Omental fat pad (tissue), 4 donors: ENCODE measurements around the gene ALG14. TPM values are rescaled to one million over a fixed set of nuclear protein-coding genes. Genes with fewer than 3 reads are reported as not detected.

ENCODE experiments used
- ATAC-seq: fragments of 150-250 bp; one replicate; pipeline ENCODE4 v1.9.1; 2016; ENCODE audit warnings: mild to moderate bottlenecking, moderate library complexity; ENCODE audit not compliant: low FRiP score
- DNase-seq: peaks from one replicate; pipeline ENCODE4 v3.0.0-alpha.2; 2019; ENCODE audit warnings: low spot score
- total RNA-seq, 4 donors: library from RNA; depleted of rRNA; stranded (reverse); fragments of >200 nt; gene quantifications; one replicate each; pipeline ENCODE4 v1.1.0, GENCODE V29; 2016
- TF ChIP-seq, protein P1 (sequence below), 3 donors: fragments of 450-650 bp; IDR thresholded peaks; one replicate each; pipeline ENCODE4 v1.5.1; 2016 to 2017; ENCODE audit warnings: antibody characterized with exemption in 3 of 3, mild to moderate bottlenecking in 3 of 3, moderate library complexity in 2 of 3

ALG14 gene
- total RNA-seq, 4 donors from 2014 or later = 0.79 to 2.8 (median 1.4) TPM

DNA sequence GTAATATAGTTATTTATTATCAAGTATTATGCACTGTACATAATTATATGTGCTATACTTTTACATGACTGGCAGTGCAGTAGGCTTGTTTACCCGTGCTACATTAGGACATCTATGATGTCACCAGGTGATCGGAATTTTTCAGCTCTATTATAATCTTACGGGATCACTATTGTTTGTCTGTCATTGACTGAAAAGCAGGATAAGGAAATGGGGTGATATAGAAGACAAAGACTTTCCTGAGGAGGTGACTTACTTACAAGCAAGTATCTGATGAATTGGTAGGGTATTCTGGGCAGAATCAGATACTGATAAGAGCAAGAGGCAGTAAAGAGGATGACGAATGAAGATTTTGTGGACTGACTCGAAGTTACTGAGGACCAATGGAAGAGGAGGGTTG, 80.6 kb downstream of the ALG14 start:
- TF ChIP-seq, protein P1, sequence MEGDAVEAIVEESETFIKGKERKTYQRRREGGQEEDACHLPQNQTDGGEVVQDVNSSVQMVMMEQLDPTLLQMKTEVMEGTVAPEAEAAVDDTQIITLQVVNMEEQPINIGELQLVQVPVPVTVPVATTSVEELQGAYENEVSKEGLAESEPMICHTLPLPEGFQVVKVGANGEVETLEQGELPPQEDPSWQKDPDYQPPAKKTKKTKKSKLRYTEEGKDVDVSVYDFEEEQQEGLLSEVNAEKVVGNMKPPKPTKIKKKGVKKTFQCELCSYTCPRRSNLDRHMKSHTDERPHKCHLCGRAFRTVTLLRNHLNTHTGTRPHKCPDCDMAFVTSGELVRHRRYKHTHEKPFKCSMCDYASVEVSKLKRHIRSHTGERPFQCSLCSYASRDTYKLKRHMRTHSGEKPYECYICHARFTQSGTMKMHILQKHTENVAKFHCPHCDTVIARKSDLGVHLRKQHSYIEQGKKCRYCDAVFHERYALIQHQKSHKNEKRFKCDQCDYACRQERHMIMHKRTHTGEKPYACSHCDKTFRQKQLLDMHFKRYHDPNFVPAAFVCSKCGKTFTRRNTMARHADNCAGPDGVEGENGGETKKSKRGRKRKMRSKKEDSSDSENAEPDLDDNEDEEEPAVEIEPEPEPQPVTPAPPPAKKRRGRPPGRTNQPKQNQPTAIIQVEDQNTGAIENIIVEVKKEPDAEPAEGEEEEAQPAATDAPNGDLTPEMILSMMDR (IDR thresholded peaks at IDR 0.05) = no peak
- ATAC-seq (no peak), DNase-seq (no peak)

DNA sequence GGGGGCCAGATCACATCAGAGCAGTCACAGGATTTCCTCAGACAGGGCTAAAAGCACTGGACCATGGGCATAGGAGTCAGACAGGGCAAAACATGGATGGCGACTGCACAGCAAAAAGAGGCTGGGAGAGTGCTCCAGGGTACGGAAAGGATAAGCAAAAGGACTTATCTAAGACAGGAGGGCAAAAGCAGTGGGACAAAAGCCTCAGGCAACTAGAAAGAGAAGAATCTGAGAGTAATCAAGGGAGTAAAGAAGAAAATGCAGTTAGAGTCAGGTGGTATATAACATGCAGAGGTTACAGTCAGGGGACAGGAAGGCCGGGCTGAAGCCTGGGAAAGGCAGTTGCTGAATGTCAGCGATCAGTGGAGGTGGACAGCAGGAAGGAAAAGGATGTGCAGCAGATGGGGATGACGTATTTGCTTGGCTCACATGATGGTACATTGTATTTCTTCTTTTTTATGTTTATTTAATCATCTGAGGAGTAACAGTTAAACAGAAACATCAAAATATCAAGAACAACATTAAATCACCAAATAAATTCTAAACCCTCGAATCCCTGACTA, 82.8 kb downstream of the ALG14 start:
- no peak for DNase-seq
- ATAC-seq = no peak
- TF ChIP-seq, protein P1 (IDR thresholded peaks at IDR 0.05) = no peak

DNA sequence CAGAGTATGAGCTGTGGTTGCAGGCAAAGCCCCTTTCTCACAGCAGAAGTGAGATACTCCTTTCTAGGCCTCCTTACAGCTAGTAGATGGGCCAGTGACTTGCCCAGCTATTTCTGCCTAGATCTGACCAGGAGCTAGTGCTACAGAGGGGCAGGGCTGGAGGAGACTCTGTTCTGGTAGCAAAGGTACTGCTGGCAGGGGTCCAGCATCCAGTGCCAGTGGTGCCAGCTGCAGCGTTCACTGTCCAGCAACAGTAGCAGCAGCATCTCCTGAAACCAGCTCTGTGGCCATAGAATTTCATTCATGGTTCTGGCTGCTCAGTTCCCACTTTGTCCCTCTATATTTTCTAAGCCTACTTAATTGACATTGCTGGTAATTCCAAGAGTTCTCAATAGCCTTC, 83.4 kb downstream of the ALG14 start:
- DNase-seq (no peak), ATAC-seq (no peak)
- TF ChIP-seq, protein P1 (IDR thresholded peaks at IDR 0.05) = no peak

DNA sequence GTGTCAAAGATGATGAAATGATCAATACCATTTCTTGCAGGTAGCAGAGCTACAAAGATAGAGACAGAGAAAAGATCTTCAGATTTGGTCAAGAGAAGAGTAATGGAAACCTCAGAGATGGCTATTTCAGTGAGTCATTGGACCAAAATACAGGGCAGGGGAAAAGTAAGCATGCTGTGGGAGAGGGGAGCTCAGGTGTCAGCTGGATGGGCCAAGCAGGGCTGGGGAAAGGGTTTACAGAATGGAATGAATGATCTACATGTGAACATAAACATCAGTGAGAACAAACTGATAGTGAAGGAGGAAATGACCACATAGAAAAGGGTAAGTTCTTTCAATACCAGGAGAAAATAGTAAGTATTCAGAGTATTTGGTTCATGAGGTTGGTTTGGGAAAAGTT, 84.4 kb downstream of the ALG14 start:
- TF ChIP-seq, protein P1 (IDR thresholded peaks at IDR 0.05) = no peak
- DNase-seq = no peak
- no peak for ATAC-seq

DNA sequence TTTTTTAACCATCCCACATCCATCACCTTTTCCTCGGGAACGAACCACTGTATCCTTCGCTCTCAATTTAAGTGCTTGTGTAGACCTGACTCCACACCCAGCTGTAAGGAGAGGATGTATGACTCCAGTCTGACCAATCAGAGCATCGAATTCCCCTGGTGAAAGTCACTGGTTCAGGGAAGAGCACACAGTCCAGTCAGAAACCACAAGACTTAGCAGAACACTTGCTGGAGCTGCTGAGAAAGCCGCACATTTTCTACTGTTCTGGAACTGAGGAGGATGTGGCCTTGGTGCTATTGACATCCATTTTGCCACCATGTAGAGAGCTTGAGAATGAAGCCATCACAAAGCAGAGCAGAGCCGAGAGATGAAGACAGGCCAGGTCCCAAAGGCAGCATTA, 86.0 kb downstream of the ALG14 start:
- no peak for DNase-seq
- TF ChIP-seq, protein P1 (IDR thresholded peaks at IDR 0.05) = no peak
- ATAC-seq = no peak

DNA sequence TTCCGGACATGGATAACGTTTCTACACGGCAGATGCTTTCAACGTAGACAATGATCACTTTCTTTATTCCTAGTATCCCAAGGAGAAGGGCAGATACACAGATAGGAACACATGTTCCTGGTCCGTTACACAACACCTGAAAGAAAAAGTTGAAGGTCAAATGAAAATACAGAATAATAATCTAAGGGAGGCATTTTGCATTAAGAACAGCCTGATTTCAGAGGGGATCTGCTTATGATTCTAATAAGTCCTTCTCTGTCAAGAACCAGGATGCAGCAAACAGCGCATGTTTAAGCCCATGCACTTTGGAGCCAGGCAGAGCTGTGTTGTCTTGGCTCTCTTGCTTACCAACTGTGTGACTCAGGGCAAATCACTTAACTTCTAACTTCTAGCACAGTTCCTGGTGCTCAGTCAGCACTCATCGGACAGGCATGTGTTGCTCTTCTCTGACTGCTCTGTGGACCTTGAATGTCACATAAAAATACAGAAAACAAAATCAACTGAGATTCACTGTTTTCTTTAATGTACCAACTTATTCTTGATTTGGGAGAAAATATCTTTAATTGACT, 89.5 kb downstream of the ALG14 start:
- DNase-seq = no peak
- TF ChIP-seq, protein P1 (IDR thresholded peaks at IDR 0.05) = no peak
- no peak for ATAC-seq

DNA sequence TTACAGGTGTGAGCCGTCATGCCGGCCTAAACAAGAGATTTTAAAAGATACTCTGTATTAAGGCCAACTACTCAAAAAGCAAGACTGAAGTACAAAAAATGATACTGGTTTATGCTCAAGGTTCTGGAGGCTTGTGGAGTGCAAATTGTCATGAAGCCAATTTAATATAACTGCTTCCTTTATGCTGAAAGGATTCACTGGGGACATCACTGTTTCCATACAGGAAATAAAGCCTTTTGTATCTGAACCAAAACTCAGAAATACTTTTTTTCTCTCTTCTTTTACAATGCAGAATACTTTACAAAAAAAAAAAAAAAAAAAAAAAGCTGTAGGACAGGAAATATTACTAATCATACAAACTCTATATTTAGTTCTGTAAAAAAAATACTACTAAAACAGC, 90.4 kb downstream of the ALG14 start:
- TF ChIP-seq, protein P1 (IDR thresholded peaks at IDR 0.05) = no peak
- no peak for ATAC-seq

More for the DNA sequence above, 90.4 kb downstream of the ALG14 start:
- no peak for DNase-seq
